A673 (cell line): ENCODE results near the gene CDCA7L. TPM values are rescaled to one million over a fixed set of nuclear protein-coding genes. Genes with fewer than 3 reads are reported as not detected.

Experiments
- BruUV-seq: library from RNA; stranded (reverse); fragments of 400-500 nt; replicated peaks from 2 replicates; lab custom pipeline; 2021; lab: Mats Ljungman, UMichigan
- CTCF ChIA-PET: fragments of 300-600 bp; sonication (Branson Sonifier 250); formaldehyde crosslinking; loops from one replicate; lab custom pipeline; 2022; ENCODE audit warnings: antibody characterized with exemption; lab: Charles Lee
- POLR2A ChIA-PET: fragments of 300-600 bp; sonication (Branson Sonifier 250); formaldehyde crosslinking; loops from one replicate; lab custom pipeline; 2022; ENCODE audit warnings: antibody characterized with exemption; ENCODE audit not compliant: low non-redundant PET; lab: Charles Lee
- DNase-seq: peaks from one replicate; pipeline ENCODE4 v3.0.0-alpha.2; 2015; ENCODE audit warnings: low spot score
- H3K27ac ChIP-seq: fragments of 200-600 bp; sonication (generic); 2 replicates; pipeline ENCODE4 v1.5.1; 2016; ENCODE audit warnings: mixed run types, low read depth, mild to moderate bottlenecking, mixed read lengths, antibody characterized with exemption, low read length; ENCODE audit not compliant: poor library complexity, severe bottlenecking
- H3K27me3 ChIP-seq: fragments of 200-600 bp; sonication (generic); replicated peaks from 2 replicates; pipeline ENCODE4 v1.6.1; 2017; ENCODE audit warnings: mixed run types, low read depth, mild to moderate bottlenecking, mixed read lengths, antibody characterized with exemption, low read length; ENCODE audit not compliant: insufficient read depth, poor library complexity
- H3K36me3 ChIP-seq: fragments of 200-600 bp; sonication (generic); 2 replicates; pipeline ENCODE4 v1.6.1; 2016; ENCODE audit warnings: mixed run types, mild to moderate bottlenecking, mixed read lengths, antibody characterized with exemption, low read length; ENCODE audit not compliant: insufficient read depth, poor library complexity, severe bottlenecking
- H3K4me1 ChIP-seq: fragments of 200-600 bp; sonication (generic); 2 replicates; pipeline ENCODE4 v1.6.1; 2017; ENCODE audit warnings: mixed run types, mild to moderate bottlenecking, mixed read lengths, antibody characterized with exemption, low read length; ENCODE audit not compliant: insufficient read depth, poor library complexity, severe bottlenecking
- H3K4me3 ChIP-seq: fragments of 200-600 bp; sonication (generic); 2 replicates; pipeline ENCODE4 v1.5.1; 2016; ENCODE audit warnings: low read depth, mixed run types, mild to moderate bottlenecking, mixed read lengths, low read length; ENCODE audit not compliant: poor library complexity, severe bottlenecking
- H3K9me3 ChIP-seq: fragments of 200-600 bp; sonication (generic); 2 replicates; pipeline ENCODE4 v1.6.1; 2016; ENCODE audit warnings: mixed run types, low read depth, mild to moderate bottlenecking, mixed read lengths, antibody characterized with exemption, low read length; ENCODE audit not compliant: poor library complexity, severe bottlenecking
- CTCF ChIP-seq: fragments of 300-800, 200-600 bp; sonication (generic); conservative IDR thresholded peaks from 2 replicates; pipeline ENCODE4 v1.5.1; 2017; ENCODE audit warnings: low read depth, mild to moderate bottlenecking, antibody characterized with exemption, low read length, moderate library complexity, mixed read lengths
- EZH2 ChIP-seq: fragments of 200-600 bp; sonication (generic); IDR thresholded peaks from 2 replicates; pipeline ENCODE4 v1.6.1; 2017; ENCODE audit warnings: borderline replicate concordance, low read depth, mild to moderate bottlenecking, mixed read lengths, antibody characterized with exemption, low read length; ENCODE audit not compliant: poor library complexity, severe bottlenecking
- intact Hi-C: fragments of 100-400 bp; cut with micrococcal nuclease; formaldehyde crosslinking; loops from one replicate; pipeline ENCODE4 v1.10.0; 2022; ENCODE audit not compliant: unreplicated experiment
- total RNA-seq: library from RNA; stranded (reverse); gene quantifications from 2 replicates; pipeline ENCODE4 v1.2.3, GENCODE V29; 2021

CDCA7L gene
- total RNA-seq, 1 experiment from 2014 or later = 89.2 TPM

GRCh38 chr7:21972397-21972784 is 26.7 kb upstream of the CDCA7L start:
- BruUV-seq = no TSS peak
- ChIA-PET POLR2A (no interaction called here), CTCF (no interaction called here)
- Histone ChIP-seq H3K36me3 (no peaks in the 10 kb centered on the region), H3K4me1 (no peaks in the 10 kb centered on the region), H3K4me3 (no peak overlapping the region), H3K9me3 (no peaks in the 10 kb centered on the region), H3K27ac (no peak overlapping the region), H3K27me3 (no peaks in the 10 kb centered on the region)
- DNase-seq = no peak
- intact Hi-C loops = no loop called here
- TF ChIP-seq CTCF (no peak), EZH2 (no peak)

- no peak for TF ChIP-seq CTCF
- no peak for TF ChIP-seq EZH2
- POLR2A ChIA-PET = no interaction called here
- Histone ChIP-seq H3K4me1 (no peaks in the 10 kb centered on the region), H3K9me3 (no peaks in the 10 kb centered on the region), H3K27me3 (no peaks in the 10 kb centered on the region), H3K36me3 (no peaks in the 10 kb centered on the region), H3K4me3 (no peak overlapping the region), H3K27ac (no peak overlapping the region)
- BruUV-seq = no TSS peak
- intact Hi-C loops = no loop called here
- CTCF ChIA-PET = no interaction called here
- DNase-seq = no peak
Observed at GRCh38 chr7:21971780-21972396, 26.2 kb upstream of the CDCA7L start.

- Histone ChIP-seq H3K36me3 (no peaks in the 10 kb centered on the region), H3K27ac (no peak overlapping the region), H3K4me1 (no peaks in the 10 kb centered on the region), H3K27me3 (peaks cover 2% of the 10 kb centered on the region), H3K4me3 (no peak overlapping the region), H3K9me3 (no peaks in the 10 kb centered on the region)
- no TSS peak for BruUV-seq
- intact Hi-C loops = no loop called here
- ChIA-PET CTCF (no interaction called here), POLR2A (no interaction called here)
- no peak for DNase-seq
- TF ChIP-seq EZH2 = no peak
Observed at GRCh38 chr7:21969822-21970221, 24.1 kb upstream of the CDCA7L start.

GRCh38 chr7:21967598-21968003 is 21.9 kb upstream of the CDCA7L start:
- intact Hi-C loops = no loop called here
- H3K27me3 ChIP-seq = peaks cover 4% of the 10 kb centered on the region
- no peaks in the 10 kb centered on the region for H3K36me3 ChIP-seq
- DNase-seq = peak; percentile 68
- no peaks in the 10 kb centered on the region for H3K9me3 ChIP-seq
- no peaks in the 10 kb centered on the region for H3K4me1 ChIP-seq
- no peak overlapping the region for H3K4me3 ChIP-seq
- BruUV-seq = no TSS peak
- H3K27ac ChIP-seq = no peak overlapping the region
- POLR2A ChIA-PET = no interaction called here
- no peak for TF ChIP-seq EZH2
- no peak for TF ChIP-seq CTCF
- CTCF ChIA-PET = no interaction called here
